IMR-90 (cell line): ENCODE measurements around the gene AASS. TPM values are rescaled to one million over a fixed set of nuclear protein-coding genes. Genes with fewer than 3 reads are reported as not detected.

Experiments
- ATAC-seq: fragments of 200-7000 bp; cut with Tn5 transposase; 2 replicates; pipeline ENCODE4 v1.9.1; 2020; ENCODE audit warnings: low read depth, mild to moderate bottlenecking, moderate library complexity
- BruUV-seq: library from RNA; stranded (reverse); fragments of 400-500 nt; replicated peaks from 2 replicates; lab custom pipeline; 2021; lab: Mats Ljungman, UMichigan
- CTCF ChIA-PET: fragments of 300-600 bp; formaldehyde crosslinking; extraction: SDS; loops from one replicate; lab custom pipeline; 2021; ENCODE audit warnings: antibody characterized with exemption; lab: Yijun Ruan, JAX
- POLR2A ChIA-PET: fragments of 300-600 bp; sonication (Branson Sonifier 250); formaldehyde crosslinking; loops from one replicate; lab custom pipeline; 2022; ENCODE audit warnings: antibody characterized with exemption; ENCODE audit not compliant: unreplicated experiment; lab: Charles Lee
- DNase-seq: peaks from one replicate; pipeline ENCODE4 v3.0.0; 2013
- H2AFZ ChIP-seq: replicated peaks from 2 replicates; pipeline ENCODE3; 2013; ENCODE audit warnings: low read length, mild to moderate bottlenecking; ENCODE audit not compliant: poor library complexity
- H2AK5ac ChIP-seq: 2 replicates; pipeline ENCODE4 v1.6.1; 2013; ENCODE audit warnings: low read depth, low read length, inconsistent platforms
- H2AK9ac ChIP-seq: replicated peaks from 2 replicates; pipeline ENCODE3; 2013; ENCODE audit warnings: mild to moderate bottlenecking, low read depth, low read length, moderate library complexity; ENCODE audit not compliant: poor library complexity
- H2BK120ac ChIP-seq: 2 replicates; pipeline ENCODE4 v1.6.1; 2013; ENCODE audit warnings: low read depth, low read length, inconsistent platforms
- H2BK15ac ChIP-seq: 3 replicates; pipeline ENCODE4 v1.6.1; 2013; ENCODE audit warnings: low read depth, low read length, inconsistent platforms
- H2BK20ac ChIP-seq: 2 replicates; pipeline ENCODE4 v1.6.1; 2013; ENCODE audit warnings: low read depth, mild to moderate bottlenecking, inconsistent platforms, low read length, moderate library complexity
- H2BK5ac ChIP-seq: 2 replicates; pipeline ENCODE4 v1.6.1; 2013; ENCODE audit warnings: mild to moderate bottlenecking, low read depth, low read length, inconsistent platforms; ENCODE audit not compliant: poor library complexity, severe bottlenecking
- H3K14ac ChIP-seq: replicated peaks from 2 replicates; pipeline ENCODE4 v1.6.1; 2013; ENCODE audit warnings: low read depth, low read length, inconsistent platforms
- H3K18ac ChIP-seq: 2 replicates; pipeline ENCODE4 v1.6.1; 2013; ENCODE audit warnings: low read depth, low read length, control low read depth
- H3K23ac ChIP-seq: 2 replicates; pipeline ENCODE4 v1.6.1; 2013; ENCODE audit warnings: low read depth, low read length, inconsistent platforms
- H3K27ac ChIP-seq: 2 replicates; pipeline ENCODE4 v1.5.1; 2013; ENCODE audit warnings: mild to moderate bottlenecking, control low read depth, low read length; ENCODE audit not compliant: insufficient read depth
- H3K27me3 ChIP-seq: 2 replicates; pipeline ENCODE4 v1.6.1; 2013; ENCODE audit warnings: low read length; ENCODE audit not compliant: control insufficient read depth, insufficient read depth
- H3K36me3 ChIP-seq: 2 replicates; pipeline ENCODE4 v1.6.1; 2013; ENCODE audit warnings: low read length, mixed read lengths; ENCODE audit not compliant: control insufficient read depth, insufficient read depth
- H3K4ac ChIP-seq: 2 replicates; pipeline ENCODE4 v1.6.1; 2013; ENCODE audit warnings: low read depth, low read length, inconsistent platforms
- H3K4me1 ChIP-seq: 2 replicates; pipeline ENCODE4 v1.6.1; 2013; ENCODE audit warnings: low read length, mixed read lengths; ENCODE audit not compliant: control insufficient read depth, insufficient read depth
- H3K4me2 ChIP-seq: 2 replicates; pipeline ENCODE4 v1.6.1; 2013; ENCODE audit warnings: low read depth, mild to moderate bottlenecking, control low read depth, low read length, moderate library complexity
- H3K4me3 ChIP-seq: 2 replicates; pipeline ENCODE4 v1.5.1; 2013; ENCODE audit warnings: low read depth, mild to moderate bottlenecking, control low read depth, low read length, moderate library complexity; ENCODE audit not compliant: insufficient read depth
- H3K56ac ChIP-seq: 2 replicates; pipeline ENCODE4 v1.6.1; 2013; ENCODE audit warnings: low read length, inconsistent platforms; ENCODE audit not compliant: insufficient read depth; ENCODE audit errors: extremely low read depth
- H3K79me1 ChIP-seq, 2 experiments: 2 replicates each; pipeline ENCODE4 v1.6.1; 2013; ENCODE audit warnings: low read length in 2 of 2, inconsistent platforms in 1 of 2, low read depth in 1 of 2
- H3K9ac ChIP-seq: 2 replicates; pipeline ENCODE4 v1.6.1; 2013; ENCODE audit warnings: low read depth, low read length, control low read depth
- H3K9me1 ChIP-seq: 2 replicates; pipeline ENCODE4 v1.6.1; 2013; ENCODE audit warnings: low read length, inconsistent platforms; ENCODE audit not compliant: insufficient read depth
- H3K9me3 ChIP-seq: 2 replicates; pipeline ENCODE4 v1.6.1; 2013; ENCODE audit warnings: low read length; ENCODE audit not compliant: control insufficient read depth, insufficient read depth
- H4K20me1 ChIP-seq: 2 replicates; pipeline ENCODE4 v1.6.1; 2013; ENCODE audit warnings: low read length, inconsistent platforms; ENCODE audit not compliant: insufficient read depth
- H4K5ac ChIP-seq: 2 replicates; pipeline ENCODE4 v1.6.1; 2013; ENCODE audit warnings: mild to moderate bottlenecking, low read depth, low read length, control low read depth
- H4K8ac ChIP-seq, 2 experiments: 2 replicates each; pipeline ENCODE4 v1.6.1; 2013; ENCODE audit warnings: low read depth in 2 of 2, low read length in 2 of 2, control low read depth in 1 of 2, inconsistent platforms in 1 of 2
- H4K91ac ChIP-seq: 2 replicates; pipeline ENCODE4 v1.6.1; 2013; ENCODE audit warnings: low read depth, low read length, inconsistent platforms; ENCODE audit not compliant: insufficient read depth
- BHLHE40 ChIP-seq: fragments of 150-350 bp; IDR thresholded peaks from 2 replicates; pipeline ENCODE4 v1.6.1; 2016; ENCODE audit warnings: mild to moderate bottlenecking, low read depth, low read length
- CEBPB ChIP-seq: IDR thresholded peaks from 2 replicates; pipeline ENCODE4 v1.6.1; 2012; ENCODE audit warnings: low read depth, low read length, improper control_type of control experiment
- CHD1 ChIP-seq: IDR thresholded peaks from 2 replicates; pipeline ENCODE4 v1.6.1; 2012; ENCODE audit warnings: low read depth, low read length, improper control_type of control experiment
- CTCF ChIP-seq: conservative IDR thresholded peaks from 2 replicates; pipeline ENCODE4 v1.5.1; 2012; ENCODE audit warnings: mild to moderate bottlenecking, low read depth, low read length, improper control_type of control experiment
- ELK1 ChIP-seq: fragments of 150-350 bp; IDR thresholded peaks from 2 replicates; pipeline ENCODE4 v1.6.1; 2016; ENCODE audit warnings: low read depth, mild to moderate bottlenecking, low read length, moderate library complexity, borderline replicate concordance
- FOS ChIP-seq: fragments of 150-350 bp; IDR thresholded peaks from 2 replicates; pipeline ENCODE4 v1.6.1; 2016; ENCODE audit warnings: low read depth, low read length
- MAFK ChIP-seq: IDR thresholded peaks from 2 replicates; pipeline ENCODE4 v1.6.1; 2012; ENCODE audit warnings: low read depth, low read length, improper control_type of control experiment
- MAZ ChIP-seq: IDR thresholded peaks from 2 replicates; pipeline ENCODE4 v1.6.1; 2012; ENCODE audit warnings: low read depth, mild to moderate bottlenecking, low read length, improper control_type of control experiment, moderate library complexity, borderline replicate concordance
- MXI1 ChIP-seq: IDR thresholded peaks from 2 replicates; pipeline ENCODE4 v1.6.1; 2012; ENCODE audit warnings: low read depth, mild to moderate bottlenecking, low read length, moderate library complexity, borderline replicate concordance
- NFE2L2 ChIP-seq: fragments of 150-350 bp; IDR thresholded peaks from 2 replicates; pipeline ENCODE4 v1.6.1; 2016; ENCODE audit warnings: low read depth, mild to moderate bottlenecking, low read length
- POLR2A ChIP-seq: IDR thresholded peaks from 2 replicates; pipeline ENCODE4 v1.6.1; 2012; ENCODE audit warnings: mild to moderate bottlenecking, low read depth, low read length
- RAD21 ChIP-seq: IDR thresholded peaks from 2 replicates; pipeline ENCODE4 v1.6.1; 2012; ENCODE audit warnings: low read length, improper control_type of control experiment
- RCOR1 ChIP-seq: IDR thresholded peaks from 2 replicates; pipeline ENCODE4 v1.6.1; 2012; ENCODE audit warnings: mild to moderate bottlenecking, low read length, improper control_type of control experiment; ENCODE audit not compliant: insufficient replicate concordance
- RFX5 ChIP-seq: IDR thresholded peaks from 2 replicates; pipeline ENCODE4 v1.8.0; 2012; ENCODE audit warnings: low read depth, mild to moderate bottlenecking, low read length, moderate library complexity
- SMC3 ChIP-seq: fragments of 150-350 bp; IDR thresholded peaks from 2 replicates; pipeline ENCODE4 v1.6.1; 2016; ENCODE audit warnings: low read depth, mild to moderate bottlenecking, antibody characterized with exemption, low read length, moderate library complexity
- USF2 ChIP-seq: fragments of 150-350 bp; IDR thresholded peaks from 2 replicates; pipeline ENCODE4 v1.6.1; 2017; ENCODE audit warnings: mild to moderate bottlenecking, antibody characterized with exemption, low read length, low read depth
- WGBS, 2 experiments: methylation state at CpG; one replicate each; pipeline versions ENCODE4 v1.1.5 to v1.1.7; 2013; ENCODE audit warnings: missing lambda C conversion rate in 2 of 2; ENCODE audit not compliant: insufficient read length in 1 of 2; ENCODE audit errors: extremely low coverage in 2 of 2; 5-methylcytosine and 5-hydroxymethylcytosine counted together
- dilution Hi-C: fragments of 300-500 bp; cut with HindIII; formaldehyde crosslinking; loops from one replicate; pipeline ENCODE4 v1.14.3; 2018; ENCODE audit warnings: low sequenced_read_pairs; ENCODE audit not compliant: unreplicated experiment
- in situ Hi-C: fragments of 300-500 bp; cut with MboI; formaldehyde crosslinking; loops from 3 replicates; pipeline ENCODE4 v1.14.3; 2019; ENCODE audit warnings: low sequenced_read_pairs, inconsistent platforms, mixed read lengths
- intact Hi-C: fragments of 100-400 bp; cut with micrococcal nuclease; formaldehyde crosslinking; loops from 2 replicates; pipeline ENCODE4 v1.10.0; 2022
- polyA plus RNA-seq, 3 experiments: library from polyadenylated mRNA; depleted of rRNA; stranded (reverse); fragments of >200 nt; gene quantifications; 2 replicates each; pipeline ENCODE4 v1.2.3, GENCODE V29; 2012; ENCODE audit warnings: low replicate concordance in 1 of 3
- total RNA-seq: library from RNA; depleted of rRNA; stranded (reverse); fragments of >200 nt; gene quantifications from 2 replicates; pipeline ENCODE4 v1.2.3, GENCODE V29; 2012

The AASS gene
- total and polyA plus RNA-seq, 2 of the 4 experiments (the other 2 are of a cell fraction): 6.1 to 12.9 TPM

GRCh38 chr7:122148081-122148480, 4.0 kb upstream of the AASS start:
- BruUV-seq: no TSS peak
- in situ Hi-C loops: no loop called here
- no peak overlapping the region for H3K27ac ChIP-seq
- H3K4me3 ChIP-seq: no peak overlapping the region
- no peak overlapping the region for H2BK120ac ChIP-seq
- no peak overlapping the region for H3K9ac ChIP-seq
- no peak overlapping the region for H3K23ac ChIP-seq
- no peaks in the 10 kb centered on the region for H3K9me3 ChIP-seq
- ATAC-seq (no peak), DNase-seq (no peak)
- H3K18ac ChIP-seq: no peak overlapping the region
- intact Hi-C loops: no loop called here
- no peaks in the 10 kb centered on the region for H3K4me1 ChIP-seq
- no peak overlapping the region for H3K4me2 ChIP-seq
- no peak overlapping the region for H2BK20ac ChIP-seq
- H4K20me1 ChIP-seq: no peaks in the 10 kb centered on the region
- H2BK15ac ChIP-seq: no peak overlapping the region
- H4K8ac ChIP-seq: no peak overlapping the region
- no peak overlapping the region for H2AFZ ChIP-seq
- no peaks in the 10 kb centered on the region for H3K9me1 ChIP-seq
- H2AK5ac ChIP-seq: no peak overlapping the region
- ChIA-PET CTCF (no interaction called here), POLR2A (no interaction called here)
- no peak overlapping the region for H2AK9ac ChIP-seq
- H4K91ac ChIP-seq: no peak overlapping the region
- TF ChIP-seq BHLHE40: no peak
- TF ChIP-seq CEBPB: no peak
- no peak for TF ChIP-seq CHD1
- no peak for TF ChIP-seq MAFK
- TF ChIP-seq FOS: no peak
- no peak for TF ChIP-seq MAZ
- no peak for TF ChIP-seq NFE2L2
- no peak for TF ChIP-seq ELK1
- no peak for TF ChIP-seq RCOR1
- no peak for TF ChIP-seq CTCF
- no peak for TF ChIP-seq SMC3
- TF ChIP-seq MXI1: no peak
- TF ChIP-seq POLR2A: no peak
- TF ChIP-seq USF2: no peak
- no peak for TF ChIP-seq RAD21
- TF ChIP-seq RFX5: no peak
- H3K36me3 ChIP-seq: no peaks in the 10 kb centered on the region
- no peak overlapping the region for H4K5ac ChIP-seq
- no CpG with 5 or more reads among the region's 3 CpGs for WGBS, 2 experiments
- no peak overlapping the region for H3K56ac ChIP-seq
- peaks cover 1 to 7% of the 10 kb centered on the region in 2 experiments; a peak in 3 of 4 replicates for H3K79me1 ChIP-seq
- no peak overlapping the region for H3K4ac ChIP-seq
- dilution Hi-C loops: no loop called here
- no peaks in the 10 kb centered on the region for H3K27me3 ChIP-seq
- no peak overlapping the region for H3K14ac ChIP-seq
- no peak overlapping the region for H2BK5ac ChIP-seq
